ENCODE results near the gene FBXO10.

FBXO10 gene

GRCh38 chr9:37547328-37547878 lies 28.8 kb downstream of the FBXO10 start:
- Histone ChIP-seq H3K9ac (ENCODE audit: low read depth, low read length) (no peak overlapping the region), H3K36me3 (ENCODE audit: insufficient read depth, low read length) (no peaks in the 10 kb centered on the region), H3K9me3 (replicated peaks; ENCODE audit: low read length) (no peaks in the 10 kb centered on the region), H3K27me3 (ENCODE audit: control insufficient read depth, insufficient read depth, low read length) (no peaks in the 10 kb centered on the region), H3K4me2 (ENCODE audit: low read length) (no peak overlapping the region), H3K4me3 (ENCODE audit: low read length) (no peak overlapping the region), H3K4me1 (ENCODE audit: control insufficient read depth, insufficient read depth, low read length) (peaks cover 7% of the 10 kb centered on the region)

- Histone ChIP-seq H3K4me3 (ENCODE audit: low read length) (no peak overlapping the region), H3K9ac (ENCODE audit: low read depth, low read length) (no peak overlapping the region), H3K4me1 (ENCODE audit: control insufficient read depth, insufficient read depth, low read length) (no peaks in the 10 kb centered on the region), H3K9me3 (replicated peaks; ENCODE audit: low read length) (no peaks in the 10 kb centered on the region), H3K4me2 (ENCODE audit: low read length) (no peak overlapping the region), H3K36me3 (ENCODE audit: insufficient read depth, low read length) (peaks cover 16% of the 10 kb centered on the region), H3K27me3 (ENCODE audit: control insufficient read depth, insufficient read depth, low read length) (no peaks in the 10 kb centered on the region)
Observed at GRCh38 chr9:37543468-37543867, 32.7 kb downstream of the FBXO10 start.

GRCh38 chr9:37542895-37543294 lies 33.3 kb downstream of the FBXO10 start:
- Histone ChIP-seq H3K27me3 (ENCODE audit: control insufficient read depth, insufficient read depth, low read length) (no peaks in the 10 kb centered on the region), H3K4me2 (ENCODE audit: low read length) (no peak overlapping the region), H3K9me3 (replicated peaks; ENCODE audit: low read length) (no peaks in the 10 kb centered on the region), H3K36me3 (ENCODE audit: insufficient read depth, low read length) (peaks cover 16% of the 10 kb centered on the region), H3K9ac (ENCODE audit: low read depth, low read length) (no peak overlapping the region), H3K4me3 (ENCODE audit: low read length) (no peak overlapping the region), H3K4me1 (ENCODE audit: control insufficient read depth, insufficient read depth, low read length) (no peaks in the 10 kb centered on the region)

GRCh38 chr9:37542488-37542887 lies 33.7 kb downstream of the FBXO10 start:
- Histone ChIP-seq H3K4me3 (ENCODE audit: low read length) (no peak overlapping the region), H3K9ac (ENCODE audit: low read depth, low read length) (no peak overlapping the region), H3K9me3 (replicated peaks; ENCODE audit: low read length) (no peaks in the 10 kb centered on the region), H3K36me3 (ENCODE audit: insufficient read depth, low read length) (peaks cover 20% of the 10 kb centered on the region), H3K27me3 (ENCODE audit: control insufficient read depth, insufficient read depth, low read length) (no peaks in the 10 kb centered on the region), H3K4me2 (ENCODE audit: low read length) (no peak overlapping the region), H3K4me1 (ENCODE audit: control insufficient read depth, insufficient read depth, low read length) (no peaks in the 10 kb centered on the region)

- H3K4me2 ChIP-seq (ENCODE audit: low read length): no peak overlapping the region
- no peaks in the 10 kb centered on the region for H3K9me3 ChIP-seq (replicated peaks; ENCODE audit: low read length)
- H3K36me3 ChIP-seq (ENCODE audit: insufficient read depth, low read length): peaks cover 31% of the 10 kb centered on the region
- no peak overlapping the region for H3K4me3 ChIP-seq (ENCODE audit: low read length)
- no peaks in the 10 kb centered on the region for H3K4me1 ChIP-seq (ENCODE audit: control insufficient read depth, insufficient read depth, low read length)
- no peaks in the 10 kb centered on the region for H3K27me3 ChIP-seq (ENCODE audit: control insufficient read depth, insufficient read depth, low read length)
- H3K9ac ChIP-seq (ENCODE audit: low read depth, low read length): no peak overlapping the region
Observed at GRCh38 chr9:37541465-37541864, 34.7 kb downstream of the FBXO10 start.

GRCh38 chr9:37540634-37541033 lies 35.5 kb downstream of the FBXO10 start:
- no peak overlapping the region for H3K9ac ChIP-seq (ENCODE audit: low read depth, low read length)
- no peaks in the 10 kb centered on the region for H3K27me3 ChIP-seq (ENCODE audit: control insufficient read depth, insufficient read depth, low read length)
- no peak overlapping the region for H3K4me2 ChIP-seq (ENCODE audit: low read length)
- no peaks in the 10 kb centered on the region for H3K4me1 ChIP-seq (ENCODE audit: control insufficient read depth, insufficient read depth, low read length)
- no peak overlapping the region for H3K4me3 ChIP-seq (ENCODE audit: low read length)
- peaks cover 39% of the 10 kb centered on the region for H3K36me3 ChIP-seq (ENCODE audit: insufficient read depth, low read length)
- no peaks in the 10 kb centered on the region for H3K9me3 ChIP-seq (replicated peaks; ENCODE audit: low read length)

GRCh38 chr9:37539634-37540033 lies 36.5 kb downstream of the FBXO10 start:
- Histone ChIP-seq H3K4me3 (ENCODE audit: low read length) (no peak overlapping the region), H3K4me2 (ENCODE audit: low read length) (no peak overlapping the region), H3K9me3 (replicated peaks; ENCODE audit: low read length) (no peaks in the 10 kb centered on the region), H3K9ac (ENCODE audit: low read depth, low read length) (no peak overlapping the region), H3K36me3 (ENCODE audit: insufficient read depth, low read length) (peaks cover 41% of the 10 kb centered on the region), H3K27me3 (ENCODE audit: control insufficient read depth, insufficient read depth, low read length) (no peaks in the 10 kb centered on the region), H3K4me1 (ENCODE audit: control insufficient read depth, insufficient read depth, low read length) (no peaks in the 10 kb centered on the region)

- H3K9ac ChIP-seq (ENCODE audit: low read depth, low read length): no peak overlapping the region
- H3K9me3 ChIP-seq (replicated peaks; ENCODE audit: low read length): no peaks in the 10 kb centered on the region
- H3K36me3 ChIP-seq (ENCODE audit: insufficient read depth, low read length): peaks cover 41% of the 10 kb centered on the region
- no peak overlapping the region for H3K4me3 ChIP-seq (ENCODE audit: low read length)
- no peaks in the 10 kb centered on the region for H3K27me3 ChIP-seq (ENCODE audit: control insufficient read depth, insufficient read depth, low read length)
- H3K4me1 ChIP-seq (ENCODE audit: control insufficient read depth, insufficient read depth, low read length): no peaks in the 10 kb centered on the region
- H3K4me2 ChIP-seq (ENCODE audit: low read length): no peak overlapping the region
Observed at GRCh38 chr9:37538099-37538498, 38.1 kb downstream of the FBXO10 start.

GRCh38 chr9:37534901-37535300 lies 41.3 kb downstream of the FBXO10 start:
- no peak overlapping the region for H3K4me2 ChIP-seq (ENCODE audit: low read length)

GRCh38 chr9:37534412-37534811 lies 41.8 kb downstream of the FBXO10 start:
- H3K4me1 ChIP-seq (ENCODE audit: control insufficient read depth, insufficient read depth, low read length): no peaks in the 10 kb centered on the region
- no peak overlapping the region for H3K4me2 ChIP-seq (ENCODE audit: low read length)
- no peaks in the 10 kb centered on the region for H3K9me3 ChIP-seq (replicated peaks; ENCODE audit: low read length)
- H3K9ac ChIP-seq (ENCODE audit: low read depth, low read length): no peak overlapping the region
- H3K36me3 ChIP-seq (ENCODE audit: insufficient read depth, low read length): peaks cover 38% of the 10 kb centered on the region
- H3K27me3 ChIP-seq (ENCODE audit: control insufficient read depth, insufficient read depth, low read length): no peaks in the 10 kb centered on the region
- H3K4me3 ChIP-seq (ENCODE audit: low read length): no peak overlapping the region

More at GRCh38 chr9:37534901-37535300, 41.3 kb downstream of the FBXO10 start:
- Histone ChIP-seq H3K9ac (ENCODE audit: low read depth, low read length) (no peak overlapping the region), H3K4me1 (ENCODE audit: control insufficient read depth, insufficient read depth, low read length) (no peaks in the 10 kb centered on the region), H3K4me3 (ENCODE audit: low read length) (no peak overlapping the region), H3K9me3 (replicated peaks; ENCODE audit: low read length) (no peaks in the 10 kb centered on the region), H3K36me3 (ENCODE audit: insufficient read depth, low read length) (peaks cover 39% of the 10 kb centered on the region), H3K27me3 (ENCODE audit: control insufficient read depth, insufficient read depth, low read length) (no peaks in the 10 kb centered on the region)

GRCh38 chr9:37531699-37532098 lies 44.5 kb downstream of the FBXO10 start:
- H3K9ac ChIP-seq (ENCODE audit: low read depth, low read length): no peak overlapping the region
- H3K36me3 ChIP-seq (ENCODE audit: insufficient read depth, low read length): peaks cover 44% of the 10 kb centered on the region

GRCh38 chr9:37528652-37529471 lies 47.3 kb downstream of the FBXO10 start:
- Histone ChIP-seq H3K4me1 (ENCODE audit: control insufficient read depth, insufficient read depth, low read length) (no peaks in the 10 kb centered on the region), H3K9me3 (replicated peaks; ENCODE audit: low read length) (no peaks in the 10 kb centered on the region), H3K9ac (ENCODE audit: low read depth, low read length) (no peak overlapping the region), H3K27me3 (ENCODE audit: control insufficient read depth, insufficient read depth, low read length) (no peaks in the 10 kb centered on the region), H3K36me3 (ENCODE audit: insufficient read depth, low read length) (peaks cover 31% of the 10 kb centered on the region), H3K4me3 (ENCODE audit: low read length) (no peak overlapping the region), H3K4me2 (ENCODE audit: low read length) (no peak overlapping the region)

More at GRCh38 chr9:37531699-37532098, 44.5 kb downstream of the FBXO10 start:
- no peak overlapping the region for H3K4me2 ChIP-seq (ENCODE audit: low read length)
- H3K9me3 ChIP-seq (replicated peaks; ENCODE audit: low read length): no peaks in the 10 kb centered on the region
- no peaks in the 10 kb centered on the region for H3K4me1 ChIP-seq (ENCODE audit: control insufficient read depth, insufficient read depth, low read length)
- H3K4me3 ChIP-seq (ENCODE audit: low read length): no peak overlapping the region
- no peaks in the 10 kb centered on the region for H3K27me3 ChIP-seq (ENCODE audit: control insufficient read depth, insufficient read depth, low read length)
